Smooth muscle cell (in vitro differentiated cells): ENCODE data around the gene LNX1. TPM values are rescaled to one million over a fixed set of nuclear protein-coding genes. Genes with fewer than 3 reads are reported as not detected.

Source experiments
- DNase-seq: peaks from one replicate; lab custom pipeline; 2025; ENCODE audit not compliant: unreplicated experiment; lab: John Stamatoyannopoulos, UW
- H2AFZ ChIP-seq: fragments of 200-600 bp; sonication (generic); 2 replicates; pipeline ENCODE4 v1.6.0; 2016; ENCODE audit warnings: antibody characterized with exemption, low read depth, mild to moderate bottlenecking
- H3F3A ChIP-seq: fragments of 200-600 bp; sonication (generic); 2 replicates; pipeline ENCODE4 v1.6.0; 2017; ENCODE audit warnings: antibody characterized with exemption, low read depth
- H3K27ac ChIP-seq: fragments of 200-600 bp; sonication (generic); 2 replicates; pipeline ENCODE4 v1.5.1; 2016; ENCODE audit warnings: low read depth, mild to moderate bottlenecking
- H3K27me3 ChIP-seq: fragments of 200-600 bp; sonication (generic); 2 replicates; pipeline ENCODE4 v1.6.1; 2016; ENCODE audit warnings: low read depth, mild to moderate bottlenecking
- H3K36me3 ChIP-seq: fragments of 200-600 bp; sonication (generic); 2 replicates; pipeline ENCODE4 v1.5.1; 2016; ENCODE audit warnings: low read depth
- H3K4me1 ChIP-seq: fragments of 200-600 bp; sonication (generic); 2 replicates; pipeline ENCODE4 v1.5.1; 2016; ENCODE audit warnings: low read depth
- H3K4me2 ChIP-seq: fragments of 200-600 bp; sonication (generic); 2 replicates; pipeline ENCODE4 v1.6.0; 2016; ENCODE audit warnings: mild to moderate bottlenecking
- H3K4me3 ChIP-seq: fragments of 200-600 bp; sonication (generic); 2 replicates; pipeline ENCODE4 v1.5.1; 2016; ENCODE audit warnings: mild to moderate bottlenecking
- H3K79me2 ChIP-seq: fragments of 200-600 bp; sonication (generic); 2 replicates; pipeline ENCODE4 v1.6.0; 2016; ENCODE audit warnings: low read depth, mild to moderate bottlenecking
- H3K9ac ChIP-seq: fragments of 200-600 bp; sonication (generic); 2 replicates; pipeline ENCODE4 v1.6.0; 2016; ENCODE audit warnings: low read depth
- H3K9me3 ChIP-seq: fragments of 200-600 bp; sonication (generic); replicated peaks from 2 replicates; pipeline ENCODE4 v1.5.1; 2016; ENCODE audit warnings: low read depth
- H4K20me1 ChIP-seq: fragments of 200-600 bp; sonication (generic); 2 replicates; pipeline ENCODE4 v1.6.0; 2016; ENCODE audit warnings: low read depth
- CTCF ChIP-seq: fragments of 200-600 bp; sonication (generic); IDR thresholded peaks from 2 replicates; pipeline ENCODE4 v1.5.1; 2017; ENCODE audit warnings: borderline replicate concordance, mild to moderate bottlenecking, antibody characterized with exemption; ENCODE audit not compliant: insufficient read depth, poor library complexity, severe bottlenecking
- WGBS: methylation state at CpG from one replicate; pipeline ENCODE4 v1.1.7; 2016; ENCODE audit warnings: low lambda C conversion rate; 5-methylcytosine and 5-hydroxymethylcytosine counted together
- polyA plus RNA-seq: library from polyadenylated mRNA; unstranded; fragments of >200 nt; fragmentation: Nextera tagmentation; extraction: Ambion mirVana; gene quantifications from 2 replicates; pipeline ENCODE4 v1.2.1, GENCODE V29; 2016
- total RNA-seq: library from RNA; depleted of rRNA; stranded (reverse); fragments of >200 nt; gene quantifications from 2 replicates; pipeline ENCODE4 v1.2.3, GENCODE V29; 2014

The LNX1 gene
- total and polyA plus RNA-seq, 2 experiments from 2014 or later: 2.3 to 4.3 TPM

GRCh38 chr4:53572600-53572994, 18.7 kb downstream of the LNX1 start:
- no peaks in the 10 kb centered on the region for H3K9me3 ChIP-seq
- H3K4me3 ChIP-seq: no peak overlapping the region
- 55% methylated on average over 2 of the region's 2 CpGs for WGBS
- no peak overlapping the region for H2AFZ ChIP-seq
- no peaks in the 10 kb centered on the region for H3K27me3 ChIP-seq
- no peak overlapping the region for H3K9ac ChIP-seq
- H3F3A ChIP-seq: peaks cover 7% of the 10 kb centered on the region
- H3K4me2 ChIP-seq: no peak overlapping the region
- H3K4me1 ChIP-seq: peaks cover 11% of the 10 kb centered on the region
- no peak for DNase-seq
- no peaks in the 10 kb centered on the region for H3K79me2 ChIP-seq
- no peak for TF ChIP-seq CTCF
- no peaks in the 10 kb centered on the region for H3K36me3 ChIP-seq
- H4K20me1 ChIP-seq: no peaks in the 10 kb centered on the region
- no peak overlapping the region for H3K27ac ChIP-seq

DNA sequence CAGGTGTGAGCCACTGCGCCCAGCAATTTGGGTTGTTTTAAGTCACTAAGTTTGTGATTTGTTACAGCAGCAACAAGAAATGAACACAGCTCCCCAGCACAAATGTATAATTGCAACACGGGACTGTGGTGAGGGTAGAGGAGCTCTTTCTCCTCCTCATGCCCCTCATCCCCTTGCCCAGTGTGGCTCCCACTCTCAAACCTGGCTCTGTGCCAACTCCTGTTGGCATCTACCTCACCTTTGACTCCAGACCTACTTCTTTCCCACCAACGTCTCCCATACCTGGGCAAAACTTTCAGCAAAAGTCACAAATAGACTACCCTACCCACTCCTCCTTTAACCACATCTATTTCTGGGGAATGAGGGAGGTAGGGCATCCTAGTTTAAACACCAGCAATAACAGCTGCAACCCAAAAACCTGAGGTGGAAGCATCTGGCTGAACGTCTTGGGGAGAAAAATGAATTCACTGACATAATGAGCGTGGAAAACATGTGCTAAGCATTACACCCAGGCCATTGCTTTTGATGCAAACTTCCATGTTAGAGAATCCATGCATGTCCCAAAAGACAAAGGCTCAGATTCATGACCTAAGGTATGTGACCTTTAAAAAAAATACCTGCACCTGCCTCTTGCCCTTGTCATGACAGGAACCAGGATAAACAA, 19.2 kb downstream of the LNX1 start:
- Histone ChIP-seq H3K4me3 (no peak overlapping the region), H3K9ac (no peak overlapping the region), H3K27me3 (no peaks in the 10 kb centered on the region), H4K20me1 (no peaks in the 10 kb centered on the region), H3K79me2 (no peaks in the 10 kb centered on the region), H3K4me1 (peaks cover 9% of the 10 kb centered on the region), H3K36me3 (no peaks in the 10 kb centered on the region), H2AFZ (no peak overlapping the region), H3F3A (peaks cover 6% of the 10 kb centered on the region), H3K27ac (no peak overlapping the region), H3K9me3 (no peaks in the 10 kb centered on the region), H3K4me2 (no peak overlapping the region)
- no peak for TF ChIP-seq CTCF
- DNase-seq: no peak
- 96% methylated on average over 5 of the region's 5 CpGs for WGBS

- Histone ChIP-seq H3F3A (no peaks in the 10 kb centered on the region), H3K4me2 (peak overlapping the region; percentile 51), H4K20me1 (no peaks in the 10 kb centered on the region), H3K36me3 (no peaks in the 10 kb centered on the region), H3K27ac (peak overlapping the region; percentile 35), H3K4me3 (no peak overlapping the region), H3K27me3 (no peaks in the 10 kb centered on the region), H3K79me2 (no peaks in the 10 kb centered on the region), H3K4me1 (peaks cover 4% of the 10 kb centered on the region), H3K9ac (no peak overlapping the region), H2AFZ (no peak overlapping the region), H3K9me3 (no peaks in the 10 kb centered on the region)
- DNase-seq: no peak
- 38% methylated on average over 4 of the region's 4 CpGs for WGBS
- no peak for TF ChIP-seq CTCF
Measured at GRCh38 chr4:53563824-53564223, 27.5 kb downstream of the LNX1 start.

GRCh38 chr4:53562409-53562808, 28.9 kb downstream of the LNX1 start:
- DNase-seq: no peak
- TF ChIP-seq CTCF: no peak
- no peak overlapping the region for H2AFZ ChIP-seq
- 79% methylated on average over 2 of the region's 2 CpGs for WGBS
- no peaks in the 10 kb centered on the region for H3K9me3 ChIP-seq
- no peak overlapping the region for H3K27ac ChIP-seq
- H3K4me3 ChIP-seq: no peak overlapping the region
- H3K9ac ChIP-seq: no peak overlapping the region
- H3K4me2 ChIP-seq: no peak overlapping the region
- peaks cover 4% of the 10 kb centered on the region for H3K4me1 ChIP-seq
- no peaks in the 10 kb centered on the region for H3K27me3 ChIP-seq
- no peaks in the 10 kb centered on the region for H3F3A ChIP-seq
- no peaks in the 10 kb centered on the region for H3K79me2 ChIP-seq
- no peaks in the 10 kb centered on the region for H4K20me1 ChIP-seq
- H3K36me3 ChIP-seq: no peaks in the 10 kb centered on the region
